Astrocyte of the spinal cord (primary cell): ENCODE results near the gene TMEM19.
"Not testable (repeated sequence)": the region's sequence is repeated elsewhere in the genome, so short reads cannot be mapped to it uniquely, and the experiment has no call there.

Experiments
- DNase-seq: peaks from one replicate; pipeline ENCODE4 v3.0.0; 2011; ENCODE audit warnings: low read depth, low spot score
- H3K4me3 ChIP-seq: 2 replicates; pipeline ENCODE4 v1.5.1; 2011; ENCODE audit warnings: low read depth, mild to moderate bottlenecking, low read length, moderate library complexity
- CTCF ChIP-seq: IDR thresholded peaks from 2 replicates; pipeline ENCODE4 v1.5.1; 2012; ENCODE audit warnings: low read depth, mild to moderate bottlenecking, low read length, inconsistent platforms
- in situ Hi-C: cut with HindIII; loops from 2 replicates; pipeline ENCODE4 v1.10.0; 2017; ENCODE audit warnings: low sequenced_read_pairs

The TMEM19 gene

DNA sequence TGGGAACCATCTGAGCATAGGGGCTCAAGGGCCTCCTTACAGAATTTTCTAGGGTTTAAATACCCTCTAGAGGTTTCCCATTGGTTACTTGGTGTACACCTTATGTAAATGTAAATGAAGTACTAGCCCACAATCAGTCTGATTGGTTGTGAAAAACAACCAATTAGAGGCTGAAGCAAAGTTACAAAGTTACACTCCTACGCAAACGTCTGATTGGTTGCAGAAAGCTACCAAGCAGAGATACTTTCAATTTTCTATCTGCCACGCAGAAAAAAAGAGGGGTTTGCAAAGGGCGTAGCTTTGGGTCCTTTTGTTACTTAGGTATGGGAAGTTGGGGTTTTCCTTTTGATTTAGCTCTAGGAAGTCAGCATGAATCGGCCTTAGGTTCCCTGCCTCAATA lies 1.8 kb upstream of the TMEM19 start:
- DNase-seq: no peak
- in situ Hi-C loops: no loop called here
- H3K4me3 ChIP-seq: no peak overlapping the region
- no peak for TF ChIP-seq CTCF

GRCh38 chr12:71685312-71685906 lies 473 bp upstream of the TMEM19 start:
- no peak for TF ChIP-seq CTCF
- no peak for DNase-seq
- in situ Hi-C loops: no loop called here
- H3K4me3 ChIP-seq: peak overlapping the region; percentile 75

DNA sequence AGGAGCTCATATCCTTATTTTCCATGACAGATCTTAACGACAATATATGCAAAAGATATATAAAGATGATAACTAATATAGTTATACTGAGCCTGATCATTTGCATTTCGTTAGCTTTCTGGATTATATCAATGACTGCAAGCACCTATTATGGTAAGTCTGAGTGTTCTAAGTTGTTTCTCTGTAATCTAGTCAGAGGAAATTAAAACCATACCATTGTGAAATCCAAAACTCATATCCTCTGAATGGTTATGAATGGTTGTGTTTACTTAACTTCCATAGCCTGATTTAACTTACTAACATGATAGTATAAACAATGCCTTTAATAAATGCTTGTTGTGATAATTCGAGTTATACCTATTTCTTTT lies 760 bp downstream of the TMEM19 start:
- peak overlapping the region; percentile 75 for H3K4me3 ChIP-seq
- no peak for TF ChIP-seq CTCF
- no peak for DNase-seq
- in situ Hi-C loops: no loop called here

GRCh38 chr12:71687172-71687571 lies 1.3 kb downstream of the TMEM19 start:
- in situ Hi-C loops, DNase-seq: not testable (repeated sequence)
- peak overlapping the region; percentile 75 for H3K4me3 ChIP-seq

DNA sequence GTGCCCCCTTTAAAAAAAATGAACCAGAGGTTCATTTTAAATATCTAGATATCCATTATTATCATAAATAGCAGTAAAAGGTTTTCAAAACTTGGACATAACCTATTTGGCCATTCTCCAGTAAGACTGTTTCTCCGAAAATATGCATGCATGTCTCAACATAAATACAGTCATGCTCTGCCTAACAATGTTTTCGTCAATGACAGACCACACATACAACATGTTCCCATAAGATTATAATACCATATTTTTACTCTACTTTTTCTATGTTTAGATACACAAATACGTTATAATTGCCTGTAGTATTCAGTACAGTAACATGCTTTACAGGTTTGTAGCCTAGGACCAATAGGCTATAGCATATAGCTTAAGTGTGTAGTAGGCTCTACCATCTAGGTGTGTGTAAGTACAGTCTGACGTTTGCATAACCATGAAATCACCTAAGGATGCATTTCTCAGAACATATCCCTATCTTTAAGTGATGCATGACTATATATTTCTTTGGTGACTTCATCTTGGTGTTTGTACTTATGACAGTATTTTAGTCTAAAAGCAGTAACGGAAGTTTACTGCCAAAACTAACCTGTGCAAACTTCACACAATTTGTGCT lies 3.2 kb downstream of the TMEM19 start:
- in situ Hi-C loops: no loop called here
- no peak for TF ChIP-seq CTCF
- no peak overlapping the region for H3K4me3 ChIP-seq
- no peak for DNase-seq

- in situ Hi-C loops: no loop called here
- no peak for DNase-seq
- no peak for TF ChIP-seq CTCF
- no peak overlapping the region for H3K4me3 ChIP-seq
Measured at GRCh38 chr12:71691504-71692129, 5.7 kb downstream of the TMEM19 start.

DNA sequence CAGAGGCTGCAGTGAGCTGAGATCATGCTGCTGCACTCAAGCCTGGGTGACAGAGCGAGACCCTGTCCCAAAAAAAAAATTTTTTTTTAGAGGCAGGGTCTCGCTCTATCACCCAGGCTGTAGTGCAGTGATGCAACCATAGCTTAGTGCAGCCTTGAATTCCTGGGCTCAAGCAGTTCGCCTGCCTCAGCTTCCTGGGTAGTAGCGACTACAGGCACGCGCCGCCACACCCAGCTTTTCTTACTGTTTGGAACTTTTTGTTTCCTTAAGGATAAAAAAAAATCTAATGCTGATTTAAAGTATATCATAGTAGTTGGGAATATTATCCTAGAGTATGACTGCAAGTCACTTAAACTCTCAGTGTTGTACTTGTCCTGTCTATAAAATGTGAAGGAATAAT lies 7.2 kb downstream of the TMEM19 start:
- no peak for DNase-seq

GRCh38 chr12:71693651-71694050 lies 7.8 kb downstream of the TMEM19 start:
- H3K4me3 ChIP-seq, in situ Hi-C loops, DNase-seq: not testable (repeated sequence)

More for the DNA sequence above, 7.2 kb downstream of the TMEM19 start:
- in situ Hi-C loops: no loop called here
- no peak for TF ChIP-seq CTCF
- no peak overlapping the region for H3K4me3 ChIP-seq
